Rectal smooth muscle tissue (tissue), 1 donor: ENCODE data around the gene TYRP1.
"Not testable (repeated sequence)": the region's sequence is repeated elsewhere in the genome, so short reads cannot be mapped to it uniquely, and the experiment has no call there.

Source experiments
- H3K27ac ChIP-seq: one replicate; pipeline ENCODE4 v1.7.0; 2013; ENCODE audit warnings: low read depth, low read length, inconsistent platforms
- H3K27me3 ChIP-seq: one replicate; pipeline ENCODE4 v1.7.0; 2013; ENCODE audit warnings: low read length; ENCODE audit not compliant: control insufficient read depth, insufficient read depth
- H3K36me3 ChIP-seq: one replicate; pipeline ENCODE4 v1.7.0; 2013; ENCODE audit warnings: low read length; ENCODE audit not compliant: control insufficient read depth, insufficient read depth
- H3K4me1 ChIP-seq: one replicate; pipeline ENCODE4 v1.7.0; 2013; ENCODE audit warnings: low read length; ENCODE audit not compliant: control insufficient read depth, insufficient read depth
- H3K4me3 ChIP-seq: one replicate; pipeline ENCODE4 v1.7.0; 2013; ENCODE audit warnings: low read length
- H3K9ac ChIP-seq: one replicate; pipeline ENCODE4 v1.7.0; 2013; ENCODE audit warnings: low read length

The TYRP1 gene

DNA sequence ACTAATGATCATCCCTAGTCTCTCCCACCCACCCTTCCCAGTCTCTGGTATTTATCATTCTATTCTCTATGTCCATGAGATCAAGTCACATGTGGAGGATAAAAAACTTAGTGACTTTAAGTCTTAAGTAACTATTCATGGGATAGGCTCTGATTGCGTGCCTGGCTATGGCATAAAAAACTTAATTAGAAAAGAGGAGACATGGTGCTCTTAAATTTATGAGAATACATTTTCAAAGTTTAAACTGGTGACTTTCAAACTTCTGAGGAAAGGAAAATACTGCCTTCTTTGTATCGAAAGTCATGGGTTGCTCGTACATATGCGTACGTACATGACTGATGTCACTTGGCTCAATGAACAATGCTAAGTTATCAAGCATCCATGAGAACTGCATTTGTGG is 18.2 kb upstream of the TYRP1 start:
- H3K27me3 ChIP-seq = no peaks in the 10 kb centered on the region
- H3K4me3 ChIP-seq = no peak overlapping the region
- no peaks in the 10 kb centered on the region for H3K36me3 ChIP-seq
- no peak overlapping the region for H3K27ac ChIP-seq
- H3K9ac ChIP-seq = no peak overlapping the region
- H3K4me1 ChIP-seq = no peaks in the 10 kb centered on the region

DNA sequence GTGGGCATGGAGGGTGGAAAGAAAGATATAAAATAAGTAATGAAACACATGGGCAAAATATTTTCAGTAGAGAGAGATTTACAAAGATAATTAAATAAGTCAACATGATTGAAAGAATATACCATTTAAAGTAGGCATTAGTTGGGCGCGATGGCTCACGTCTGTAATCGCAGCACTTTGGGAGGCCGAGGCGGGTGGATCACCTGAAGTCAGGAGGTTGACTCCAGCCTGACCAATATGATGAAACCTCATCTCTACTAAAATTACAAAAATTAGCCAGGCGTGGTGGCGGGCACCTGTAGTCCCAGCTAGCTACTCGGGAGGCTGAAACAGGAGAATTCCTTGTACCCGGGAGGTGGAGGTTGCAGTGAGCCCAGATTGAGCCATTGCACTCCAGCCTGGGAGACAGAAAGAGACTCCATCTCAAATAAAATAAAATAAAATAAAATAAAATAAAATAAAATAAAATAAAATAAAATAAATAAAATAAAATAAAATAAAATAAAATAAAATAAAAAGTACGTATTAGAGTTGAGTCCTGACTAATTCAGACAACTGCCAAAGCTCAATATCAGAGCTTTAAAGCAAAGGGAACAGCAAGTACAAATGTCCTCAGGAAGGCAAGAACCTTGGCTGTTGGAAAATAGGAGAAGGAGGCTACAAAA is 15.6 kb upstream of the TYRP1 start:
- not testable (repeated sequence) for H3K9ac ChIP-seq, H3K27ac ChIP-seq, H3K4me3 ChIP-seq, H3K4me1 ChIP-seq, H3K36me3 ChIP-seq, H3K27me3 ChIP-seq

DNA sequence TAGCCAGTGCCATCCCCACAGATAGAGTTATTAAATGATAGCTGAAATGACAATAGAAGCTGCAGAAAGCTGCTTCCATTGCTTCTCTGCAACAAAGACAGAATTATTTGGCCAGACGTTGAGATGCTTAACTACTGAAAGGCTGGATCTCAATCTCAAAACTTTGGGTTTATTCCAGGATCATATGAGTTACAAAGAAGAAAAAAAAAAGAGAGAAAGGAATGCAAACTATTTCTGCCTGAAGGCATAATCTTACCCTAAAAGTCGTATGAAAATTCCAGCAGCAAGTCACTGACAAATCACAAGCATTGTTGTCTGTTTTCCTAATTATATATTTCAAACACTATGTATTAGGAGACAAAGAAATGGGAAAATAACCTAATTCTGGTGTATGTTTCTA is 12.8 kb upstream of the TYRP1 start:
- H3K4me3 ChIP-seq = no peak overlapping the region
- no peak overlapping the region for H3K27ac ChIP-seq
- H3K4me1 ChIP-seq = no peaks in the 10 kb centered on the region
- no peaks in the 10 kb centered on the region for H3K27me3 ChIP-seq
- no peaks in the 10 kb centered on the region for H3K36me3 ChIP-seq
- no peak overlapping the region for H3K9ac ChIP-seq

DNA sequence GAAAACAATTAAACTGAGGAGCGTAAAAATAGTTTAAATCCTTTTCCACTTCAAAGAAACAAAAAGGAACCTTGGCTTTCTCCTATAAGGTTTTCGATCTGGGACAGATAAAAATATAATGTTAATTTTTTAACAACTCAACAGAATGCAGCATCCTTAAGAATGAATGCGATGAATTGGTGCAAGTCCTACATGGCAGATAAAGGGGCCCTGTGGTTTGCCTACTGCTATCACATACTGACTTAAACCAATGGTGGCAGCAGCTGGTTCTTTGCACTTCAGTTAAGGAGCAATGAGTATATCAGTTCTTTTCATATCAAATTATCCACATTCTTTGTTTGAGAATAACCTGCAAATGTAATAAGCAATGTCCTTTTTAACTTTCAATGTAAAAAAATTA is 12.4 kb upstream of the TYRP1 start:
- Histone ChIP-seq H3K36me3 (no peaks in the 10 kb centered on the region), H3K4me3 (no peak overlapping the region), H3K9ac (no peak overlapping the region), H3K27me3 (no peaks in the 10 kb centered on the region), H3K27ac (no peak overlapping the region), H3K4me1 (no peaks in the 10 kb centered on the region)

DNA sequence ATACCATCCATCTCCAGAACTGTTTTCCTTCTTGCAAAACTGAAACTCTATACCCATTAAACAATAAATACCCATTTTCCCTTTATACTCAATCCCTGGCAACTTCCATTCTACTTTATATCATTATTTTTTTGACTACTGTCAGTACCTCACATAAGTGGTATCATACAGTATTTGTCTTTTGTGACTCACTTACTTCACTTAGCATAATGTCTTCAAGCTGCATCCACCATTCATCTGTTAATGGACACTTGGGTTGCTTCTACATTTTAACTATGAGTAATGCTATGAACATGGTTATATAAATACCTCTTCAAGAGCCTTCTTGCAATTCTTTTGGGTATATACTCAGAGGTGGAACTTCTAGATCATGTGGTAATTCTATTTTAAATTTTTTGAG is 11.6 kb upstream of the TYRP1 start:
- Histone ChIP-seq H3K9ac (no peak overlapping the region), H3K27me3 (no peaks in the 10 kb centered on the region), H3K4me3 (no peak overlapping the region), H3K4me1 (no peaks in the 10 kb centered on the region), H3K36me3 (no peaks in the 10 kb centered on the region), H3K27ac (no peak overlapping the region)

DNA sequence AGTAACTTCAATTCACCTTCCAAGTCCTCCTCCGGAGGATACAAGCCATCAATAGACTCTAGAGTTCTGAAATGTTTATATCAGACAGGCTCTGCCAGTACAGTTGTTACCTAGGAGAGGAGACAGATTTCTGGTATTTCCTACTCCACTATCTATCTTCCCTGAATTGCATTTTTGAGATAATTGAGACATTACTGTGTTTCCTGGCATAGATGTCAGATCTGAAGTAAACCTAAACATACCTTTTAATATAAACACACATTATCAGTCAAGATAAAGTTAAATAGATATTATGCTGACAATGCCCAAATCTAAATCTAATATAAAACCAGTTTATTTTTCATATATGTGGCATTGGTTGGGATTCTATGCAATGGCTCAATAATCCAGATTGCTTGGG is 8.2 kb upstream of the TYRP1 start:
- Histone ChIP-seq H3K36me3 (no peaks in the 10 kb centered on the region), H3K9ac (no peak overlapping the region), H3K4me1 (no peaks in the 10 kb centered on the region), H3K27me3 (no peaks in the 10 kb centered on the region), H3K4me3 (no peak overlapping the region), H3K27ac (no peak overlapping the region)

DNA sequence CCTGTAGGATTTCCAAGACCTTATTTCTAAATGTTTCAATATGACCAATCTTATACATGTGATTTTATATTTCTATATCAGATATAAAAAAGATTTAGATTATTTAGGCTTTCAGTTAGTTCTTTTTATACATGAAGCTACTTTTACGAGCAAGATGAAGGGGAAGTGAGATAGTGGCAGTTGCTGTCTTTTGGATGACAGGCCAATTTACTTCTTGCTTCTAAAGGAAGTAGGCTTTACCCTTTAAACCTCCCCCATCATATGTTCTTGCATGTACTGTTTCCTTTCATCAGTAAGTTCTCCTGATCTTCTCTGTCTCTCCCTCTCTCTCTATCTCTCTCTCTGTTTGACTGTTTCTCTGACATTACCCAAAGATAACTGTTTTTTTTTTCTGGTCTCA is 4.0 kb upstream of the TYRP1 start:
- no peaks in the 10 kb centered on the region for H3K4me1 ChIP-seq
- no peak overlapping the region for H3K9ac ChIP-seq
- H3K27me3 ChIP-seq = no peaks in the 10 kb centered on the region
- no peaks in the 10 kb centered on the region for H3K36me3 ChIP-seq
- no peak overlapping the region for H3K4me3 ChIP-seq
- H3K27ac ChIP-seq = no peak overlapping the region

DNA sequence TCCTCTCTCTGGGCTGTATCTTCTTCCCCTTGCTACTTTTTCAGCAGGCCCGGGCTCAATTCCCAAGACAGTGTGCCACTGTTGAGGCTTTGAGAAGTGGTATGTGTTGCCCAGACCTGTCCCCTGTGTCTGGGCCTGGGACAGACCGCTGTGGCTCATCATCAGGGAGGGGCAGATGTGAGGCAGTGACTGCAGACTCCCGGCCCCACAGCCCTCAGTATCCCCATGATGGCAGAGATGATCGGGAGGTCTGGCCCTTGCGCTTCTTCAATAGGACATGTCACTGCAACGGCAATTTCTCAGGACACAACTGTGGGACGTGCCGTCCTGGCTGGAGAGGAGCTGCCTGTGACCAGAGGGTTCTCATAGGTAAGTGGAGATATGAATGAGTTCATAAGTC is 828 bp downstream of the TYRP1 start:
- H3K4me3 ChIP-seq = no peak overlapping the region
- H3K36me3 ChIP-seq = no peaks in the 10 kb centered on the region
- H3K9ac ChIP-seq = no peak overlapping the region
- no peaks in the 10 kb centered on the region for H3K27me3 ChIP-seq
- H3K27ac ChIP-seq = no peak overlapping the region
- H3K4me1 ChIP-seq = peaks cover 5% of the 10 kb centered on the region

DNA sequence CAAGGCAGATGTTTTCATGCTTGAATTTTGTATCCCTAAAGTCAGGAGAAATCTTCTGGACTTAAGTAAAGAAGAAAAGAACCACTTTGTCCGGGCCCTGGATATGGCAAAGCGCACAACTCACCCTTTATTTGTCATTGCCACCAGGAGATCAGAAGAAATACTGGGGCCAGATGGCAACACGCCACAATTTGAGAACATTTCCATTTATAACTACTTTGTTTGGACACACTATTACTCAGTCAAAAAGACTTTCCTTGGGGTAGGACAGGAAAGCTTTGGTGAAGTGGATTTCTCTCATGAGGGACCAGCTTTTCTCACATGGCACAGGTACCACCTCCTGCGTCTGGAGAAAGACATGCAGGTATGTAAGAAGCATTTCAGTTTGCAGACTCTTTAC is 2.3 kb downstream of the TYRP1 start:
- no peaks in the 10 kb centered on the region for H3K27me3 ChIP-seq
- H3K27ac ChIP-seq = no peak overlapping the region
- H3K4me3 ChIP-seq = no peak overlapping the region
- no peak overlapping the region for H3K9ac ChIP-seq
- no peaks in the 10 kb centered on the region for H3K36me3 ChIP-seq
- peaks cover 5% of the 10 kb centered on the region for H3K4me1 ChIP-seq

DNA sequence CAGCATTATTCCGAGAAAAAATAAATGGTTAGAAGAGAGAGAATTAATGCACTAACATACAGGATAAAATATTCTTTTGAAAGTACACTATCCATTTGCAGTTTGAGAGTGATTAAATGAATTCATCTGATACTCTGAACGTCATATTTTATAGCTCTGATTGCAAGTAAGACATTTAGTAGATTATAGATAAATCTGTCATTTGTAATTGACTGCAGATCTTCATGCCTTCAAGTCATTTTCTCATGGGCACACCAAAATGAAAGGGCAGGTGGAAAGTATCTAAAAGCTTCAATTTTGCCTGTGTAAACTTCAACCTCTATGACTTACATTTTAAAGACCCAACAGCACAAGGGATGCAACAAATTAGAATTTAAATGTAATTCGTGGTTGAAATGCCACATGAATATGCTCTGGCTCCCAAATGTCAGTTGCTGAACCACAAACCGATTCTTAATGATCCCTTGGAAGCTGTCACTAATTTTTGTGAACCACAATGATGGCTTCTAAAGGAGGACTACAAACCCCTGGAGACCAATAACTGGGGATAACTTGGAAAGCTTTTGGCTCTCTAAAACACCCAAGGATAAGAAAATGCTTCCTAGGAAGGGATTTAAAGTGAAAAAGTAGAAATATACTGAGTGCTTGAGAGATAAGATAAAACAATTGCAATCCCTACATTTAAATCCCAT is 3.9 kb downstream of the TYRP1 start:
- Histone ChIP-seq H3K27ac (no peak overlapping the region), H3K27me3 (no peaks in the 10 kb centered on the region), H3K9ac (no peak overlapping the region), H3K4me3 (no peak overlapping the region), H3K36me3 (no peaks in the 10 kb centered on the region), H3K4me1 (peaks cover 5% of the 10 kb centered on the region)

DNA sequence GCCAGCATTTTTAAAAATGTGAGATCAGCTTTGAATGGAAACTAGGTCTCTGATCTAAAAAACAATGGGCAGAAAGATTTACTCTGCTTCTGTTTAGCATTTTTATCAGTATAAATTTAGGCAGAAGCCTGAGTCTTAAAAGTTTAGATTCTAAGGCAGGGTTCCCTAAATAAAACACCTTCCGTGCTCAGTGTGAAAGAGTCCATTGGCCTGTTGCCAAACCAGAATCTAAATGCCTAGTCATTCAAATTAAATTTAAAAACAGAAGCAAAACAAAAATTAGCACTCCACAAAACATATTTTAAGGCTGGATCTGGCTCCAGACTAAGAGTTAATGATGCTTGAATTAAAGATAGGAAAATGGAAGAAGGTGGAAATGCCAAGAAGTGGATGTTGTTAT is 4.5 kb downstream of the TYRP1 start:
- H3K27me3 ChIP-seq = no peaks in the 10 kb centered on the region
- H3K27ac ChIP-seq = no peak overlapping the region
- peaks cover 5% of the 10 kb centered on the region for H3K4me1 ChIP-seq
- no peaks in the 10 kb centered on the region for H3K36me3 ChIP-seq
- no peak overlapping the region for H3K4me3 ChIP-seq
- no peak overlapping the region for H3K9ac ChIP-seq

DNA sequence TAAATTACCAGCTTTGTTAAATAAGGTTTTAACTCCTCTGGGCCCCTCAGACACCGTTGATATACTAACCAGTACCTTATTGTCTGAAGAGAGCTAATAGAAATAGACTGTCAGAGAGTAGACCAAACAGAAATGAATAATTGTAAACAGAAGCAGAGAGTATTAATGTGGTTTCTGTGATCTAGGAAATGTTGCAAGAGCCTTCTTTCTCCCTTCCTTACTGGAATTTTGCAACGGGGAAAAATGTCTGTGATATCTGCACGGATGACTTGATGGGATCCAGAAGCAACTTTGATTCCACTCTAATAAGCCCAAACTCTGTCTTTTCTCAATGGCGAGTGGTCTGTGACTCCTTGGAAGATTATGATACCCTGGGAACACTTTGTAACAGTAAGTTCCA is 5.1 kb downstream of the TYRP1 start:
- Histone ChIP-seq H3K4me1 (peaks cover 5% of the 10 kb centered on the region), H3K4me3 (no peak overlapping the region), H3K27me3 (no peaks in the 10 kb centered on the region), H3K9ac (no peak overlapping the region), H3K36me3 (no peaks in the 10 kb centered on the region), H3K27ac (no peak overlapping the region)

DNA sequence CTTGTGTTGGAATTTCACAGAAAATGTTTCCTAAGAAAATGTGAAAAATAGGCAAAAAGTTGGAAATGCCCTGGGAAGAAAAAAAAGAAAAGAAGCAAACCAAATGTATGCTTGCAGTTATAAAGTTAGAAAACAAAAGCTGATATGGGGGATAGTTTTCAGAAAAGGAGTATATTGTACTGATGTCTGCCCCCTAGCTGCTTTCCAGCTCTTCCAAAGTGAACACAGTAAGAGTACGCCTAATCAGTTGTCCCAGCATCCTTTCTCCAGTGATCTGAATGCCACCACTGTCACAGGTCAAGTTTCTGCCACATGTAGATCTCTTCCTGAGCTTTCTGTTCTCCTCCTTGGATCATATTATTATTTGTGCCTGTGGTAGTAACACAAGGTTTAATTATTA is 5.8 kb downstream of the TYRP1 start:
- Histone ChIP-seq H3K4me3 (no peak overlapping the region), H3K27me3 (no peaks in the 10 kb centered on the region), H3K27ac (no peak overlapping the region), H3K36me3 (no peaks in the 10 kb centered on the region), H3K9ac (no peak overlapping the region), H3K4me1 (peaks cover 5% of the 10 kb centered on the region)
